GM20431 (cell line): Measurements from ENCODE around the gene NUMA1.

Experiments used
- in situ Hi-C: fragments of 300-500 bp; cut with MseI, MboI; formaldehyde crosslinking; loops from one replicate; pipeline ENCODE4 v1.15.0; 2020; ENCODE audit warnings: low sequenced_read_pairs; ENCODE audit not compliant: unreplicated experiment

NUMA1 gene

DNA sequence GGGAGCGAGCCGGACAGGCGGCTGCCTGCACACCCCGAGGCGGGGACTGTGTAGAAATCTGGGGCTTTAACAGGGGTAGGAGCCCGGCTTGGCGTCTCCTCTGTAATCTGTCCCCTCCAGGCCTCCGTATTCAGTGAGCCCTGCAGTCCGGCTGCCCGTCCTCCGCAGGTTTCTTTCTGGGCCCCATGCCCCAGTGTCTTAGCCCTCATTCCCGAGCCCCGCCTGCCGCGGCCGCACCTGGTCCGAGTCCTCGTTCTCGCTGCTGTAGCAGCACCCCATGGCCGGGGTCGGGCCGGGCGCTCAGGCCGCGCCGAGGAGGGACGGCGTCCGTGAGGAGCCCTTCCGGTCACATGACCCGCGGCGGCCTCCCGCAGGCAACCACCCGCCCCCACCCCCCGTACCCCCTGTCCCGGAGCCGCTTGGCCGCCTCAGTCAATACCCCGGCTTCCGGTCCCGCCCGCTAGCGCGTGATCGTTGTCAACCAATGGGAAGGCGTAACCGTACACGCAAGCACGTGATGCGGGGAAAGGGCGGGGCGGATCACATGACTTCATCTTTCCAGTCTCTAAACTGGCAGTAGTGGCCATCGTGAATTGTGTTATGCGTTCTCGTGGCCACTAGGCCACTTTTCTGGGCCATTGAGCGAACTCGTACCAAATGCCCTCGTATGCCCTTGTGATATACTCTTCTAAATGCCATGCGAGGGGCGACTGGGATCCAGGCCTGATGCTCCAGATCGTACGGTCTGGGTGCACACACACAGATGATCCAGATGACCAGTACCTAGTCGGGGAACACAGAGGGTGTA, 22.8 kb upstream of the NUMA1 start, which contains the start of gene LAMTOR1:
TSS of gene LAMTOR1 (minus strand) at position 352 of the 808 bp plus-strand sequence. CDS start at position 279, 73 bp downstream.
- in situ Hi-C loops, result no loop called here

DNA sequence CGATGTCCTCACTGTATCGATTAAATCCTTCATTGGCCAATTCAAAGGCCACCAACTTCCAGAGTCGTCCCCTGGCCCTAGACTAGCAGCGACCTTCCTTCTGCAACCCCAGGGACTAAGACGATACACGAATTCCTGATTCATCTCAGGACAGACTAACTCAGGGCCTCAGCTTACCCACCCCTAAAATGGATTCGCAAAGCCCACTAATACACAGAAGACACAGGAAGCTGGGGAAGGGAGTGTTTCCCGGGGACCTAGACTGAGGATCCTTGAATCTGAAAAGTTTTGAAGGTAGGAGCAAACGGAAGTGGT, 22.2 kb upstream of the NUMA1 start:
- in situ Hi-C loops, result no loop called here

DNA sequence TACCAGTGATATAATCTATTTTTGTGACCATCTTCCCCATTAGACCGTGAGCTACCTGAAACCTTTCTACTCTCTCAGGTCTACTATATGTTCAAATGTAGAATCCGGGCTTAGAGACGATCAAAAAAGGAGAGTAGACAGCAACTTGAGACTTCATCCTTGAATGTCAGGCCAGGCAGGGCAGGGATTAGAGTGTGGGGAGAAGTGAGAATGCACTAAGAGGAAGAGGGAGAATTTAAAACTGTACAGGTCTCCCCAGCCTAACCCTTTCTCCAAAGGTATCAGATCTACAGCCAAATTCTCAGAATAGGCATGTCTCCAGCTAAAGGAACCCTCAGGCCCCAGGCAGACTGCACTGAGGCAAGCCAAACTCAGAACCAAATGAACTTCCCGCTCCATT, 21.8 kb upstream of the NUMA1 start:
- in situ Hi-C loops, result no loop called here

DNA sequence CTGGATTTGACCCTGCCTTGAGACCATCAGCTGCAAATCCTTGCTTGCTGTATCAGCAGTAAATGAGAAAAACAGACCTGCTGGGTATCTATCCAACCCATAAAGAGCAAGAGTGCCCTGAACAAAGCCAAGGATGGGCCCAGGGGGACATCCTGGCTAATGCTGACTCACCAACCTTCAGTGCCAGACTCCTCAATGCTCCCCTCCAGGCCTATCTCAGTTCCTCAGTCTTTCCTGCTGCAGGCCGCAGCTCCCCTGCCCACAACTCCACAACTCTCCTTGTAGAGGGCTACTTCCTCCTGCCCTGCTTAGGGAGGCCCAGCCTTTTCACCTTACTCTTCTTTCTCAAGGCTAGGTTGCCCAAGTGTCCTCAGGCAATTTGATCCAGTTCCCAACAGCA, 20.1 kb upstream of the NUMA1 start:
- in situ Hi-C loops, result no loop called here

DNA sequence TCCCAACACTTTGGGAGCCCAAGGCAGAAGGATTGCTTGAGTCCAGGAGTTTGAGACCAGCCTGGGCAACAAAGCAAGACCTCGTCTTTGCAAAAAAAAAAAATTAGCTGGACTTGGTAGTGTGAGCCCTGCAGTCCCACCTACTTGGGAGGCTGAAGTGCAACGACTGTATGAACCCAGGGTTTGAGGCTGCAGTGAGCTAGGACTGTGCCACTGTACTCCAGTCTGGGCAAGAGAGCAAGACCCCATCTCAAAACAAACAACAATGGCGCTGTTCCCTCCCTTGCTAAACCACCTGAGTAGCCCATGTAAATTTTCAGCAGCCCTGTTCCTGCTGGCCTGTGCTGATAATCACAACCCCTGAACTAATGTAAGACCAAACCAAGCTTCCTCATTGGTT, 19.7 kb upstream of the NUMA1 start:
- in situ Hi-C loops, result no loop called here

DNA sequence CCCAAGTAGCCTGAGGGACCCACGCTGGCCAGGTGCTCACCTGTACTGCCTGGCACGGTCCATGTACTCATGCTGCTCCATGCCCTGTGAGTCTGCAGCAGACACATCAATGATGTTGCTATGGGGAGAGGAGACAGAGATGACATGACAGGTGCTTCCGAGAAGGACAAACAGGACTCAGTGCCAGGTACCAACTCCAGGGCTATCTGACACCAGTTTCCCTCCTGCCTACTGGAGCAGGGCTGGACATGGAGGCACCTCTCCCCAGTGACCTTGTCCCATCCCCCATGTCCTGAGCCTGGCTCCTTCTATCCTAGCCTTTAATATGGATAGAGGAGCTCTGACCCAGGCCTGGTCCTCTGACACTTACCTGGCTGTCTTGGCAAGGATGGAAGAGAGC, 18.4 kb upstream of the NUMA1 start:
- in situ Hi-C loops, result loop anchor here (10.0 kb wide), 1 partner anchor 64 kb away; no protein-coding TSS in a partner anchor

DNA sequence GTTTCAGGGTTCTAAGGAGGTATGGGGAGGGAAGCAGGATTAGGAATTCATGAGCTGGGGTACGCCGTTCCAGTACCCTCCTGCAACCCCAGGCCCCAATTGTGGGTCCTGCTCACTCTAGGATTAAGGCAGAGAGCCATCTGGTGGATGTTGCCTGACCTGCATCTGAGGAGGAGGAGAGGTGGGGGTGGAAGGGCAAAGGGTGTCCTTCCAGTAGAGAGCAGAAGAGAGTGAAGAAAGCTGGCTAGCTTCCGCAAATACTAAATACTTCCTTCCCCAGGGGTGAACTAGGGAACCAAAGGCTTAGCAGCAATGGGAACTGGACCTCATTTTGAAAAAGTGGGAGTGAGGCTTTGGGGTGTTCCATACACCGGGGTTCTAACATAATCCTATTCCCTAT, 10.9 kb upstream of the NUMA1 start:
- in situ Hi-C loops, result loop anchor here (10.0 kb wide), 1 partner anchor 56 kb away; no protein-coding TSS in a partner anchor

DNA sequence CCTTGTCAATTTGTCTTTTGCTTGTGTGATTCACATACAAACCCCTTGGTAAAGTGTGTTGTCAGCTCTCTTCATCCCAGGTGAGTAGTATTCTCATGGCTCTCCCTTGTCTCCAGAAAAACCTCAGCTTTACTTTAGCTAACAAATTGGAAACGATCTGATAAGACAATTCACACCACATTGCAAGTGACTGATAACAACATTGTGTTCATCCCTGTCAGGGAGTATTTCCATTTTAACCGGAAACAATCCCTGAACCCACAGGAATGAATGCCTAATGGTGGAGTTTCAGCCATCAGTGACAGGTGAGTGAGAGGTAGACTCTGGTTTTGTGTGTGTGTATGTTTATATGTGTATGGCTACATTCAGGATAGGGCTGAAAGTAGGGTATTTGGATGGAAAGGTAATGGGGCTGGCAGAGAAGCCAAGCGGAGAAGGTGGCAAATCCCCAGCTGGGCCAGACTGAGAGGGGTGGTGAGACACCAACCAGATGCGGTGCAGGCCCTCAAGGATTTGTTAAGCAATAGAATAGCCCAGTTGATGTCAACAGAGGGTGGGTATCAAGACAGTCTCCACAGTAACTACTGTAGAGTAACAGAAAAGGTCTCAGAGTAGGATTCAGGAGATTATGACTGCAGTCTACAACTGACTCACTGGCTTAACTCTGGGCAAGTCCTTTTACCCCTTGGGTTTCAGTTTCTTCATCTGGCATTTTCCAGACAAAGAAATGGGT, 7.9 kb upstream of the NUMA1 start:
- in situ Hi-C loops, result no loop called here

DNA sequence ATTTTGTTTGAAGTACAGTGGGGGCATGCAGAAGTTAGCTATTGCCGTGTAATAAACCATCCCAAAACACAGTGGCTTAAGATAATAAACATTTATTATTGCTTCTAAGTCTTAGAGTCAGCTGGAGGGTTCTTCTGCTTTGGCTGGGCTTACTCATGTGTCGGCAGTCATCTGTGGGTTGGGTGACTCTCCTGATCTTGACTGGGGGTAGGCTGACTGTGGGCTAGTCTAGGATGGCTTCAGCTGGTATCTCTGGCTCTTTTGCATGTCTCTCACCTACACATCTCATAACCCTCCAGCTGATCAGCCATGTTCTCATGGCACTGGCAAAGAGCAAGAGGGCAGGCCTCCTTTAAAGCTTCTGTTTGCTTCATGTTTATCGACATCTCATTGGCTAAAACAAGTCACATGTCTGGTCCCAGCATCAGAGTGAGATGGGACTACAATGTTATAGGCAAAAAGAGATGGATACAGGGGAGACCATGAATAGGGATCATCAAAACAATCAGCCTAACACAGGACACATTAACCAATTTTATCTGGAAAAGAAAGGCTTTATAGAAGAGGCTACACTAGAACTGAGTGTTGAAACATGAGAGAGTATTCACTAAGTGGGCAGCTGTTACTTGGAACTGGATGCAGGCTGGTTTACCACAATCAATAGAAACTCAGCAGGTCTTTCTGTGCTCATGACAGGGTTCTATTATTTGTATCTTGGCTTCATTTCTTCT, 5.4 kb upstream of the NUMA1 start:
- in situ Hi-C loops, result no loop called here

DNA sequence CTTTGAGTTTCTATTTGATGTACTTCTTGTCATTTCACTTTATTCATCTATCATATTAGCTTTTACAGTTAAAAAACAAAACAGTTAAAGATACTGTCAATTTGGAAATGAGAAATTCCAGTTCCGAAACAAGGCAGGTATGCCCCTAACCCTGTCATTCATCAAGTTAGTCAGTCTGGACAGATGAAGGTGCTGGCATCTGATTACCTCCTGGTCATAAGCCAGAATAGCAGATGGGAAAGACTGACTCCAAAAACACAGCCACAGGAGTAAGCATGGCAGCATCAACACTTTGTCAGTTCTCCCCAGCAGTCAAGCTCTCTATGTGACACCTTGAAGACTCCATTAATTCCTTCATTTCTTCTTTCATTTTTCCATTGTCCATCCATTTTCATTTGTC, 4.6 kb upstream of the NUMA1 start:
- in situ Hi-C loops, result no loop called here

DNA sequence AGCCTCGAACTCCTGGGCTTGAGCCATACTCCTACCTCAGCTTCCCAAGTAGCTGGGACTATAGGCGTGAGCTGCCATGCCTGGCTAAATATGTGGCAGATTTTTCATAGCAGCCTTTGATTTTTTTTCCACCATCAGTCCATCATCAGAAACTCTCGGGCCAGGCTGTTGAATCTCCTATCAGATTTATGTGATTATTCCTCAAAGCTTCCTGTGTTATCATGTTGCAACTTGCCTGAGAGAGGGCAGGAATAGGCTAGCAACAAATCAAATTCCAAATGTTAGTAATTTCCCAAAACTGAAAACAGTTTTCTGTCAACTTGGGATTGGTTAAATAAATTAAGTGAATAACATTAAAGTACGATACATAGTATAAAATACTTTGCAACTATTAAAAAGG, 3.7 kb upstream of the NUMA1 start:
- in situ Hi-C loops, result no loop called here

DNA sequence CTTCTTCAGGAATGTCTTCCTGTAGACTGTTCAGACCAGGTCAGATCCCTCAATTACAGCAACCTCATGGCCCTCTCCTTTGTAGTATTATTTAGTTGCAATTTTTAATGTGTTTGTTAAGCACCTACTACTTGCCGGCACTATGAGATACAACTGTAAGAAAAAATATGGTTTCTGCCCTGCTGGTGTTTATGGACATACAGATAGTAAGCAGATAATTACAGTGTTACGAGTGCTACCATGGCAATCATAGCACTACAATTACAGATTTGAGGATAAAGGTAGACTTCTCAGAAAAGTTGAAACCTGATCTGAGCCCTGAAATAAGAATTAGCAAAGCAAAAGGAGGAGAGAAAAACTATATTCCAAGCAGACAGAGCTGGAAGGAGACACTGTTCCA, 3.1 kb upstream of the NUMA1 start:
- in situ Hi-C loops, result no loop called here

DNA sequence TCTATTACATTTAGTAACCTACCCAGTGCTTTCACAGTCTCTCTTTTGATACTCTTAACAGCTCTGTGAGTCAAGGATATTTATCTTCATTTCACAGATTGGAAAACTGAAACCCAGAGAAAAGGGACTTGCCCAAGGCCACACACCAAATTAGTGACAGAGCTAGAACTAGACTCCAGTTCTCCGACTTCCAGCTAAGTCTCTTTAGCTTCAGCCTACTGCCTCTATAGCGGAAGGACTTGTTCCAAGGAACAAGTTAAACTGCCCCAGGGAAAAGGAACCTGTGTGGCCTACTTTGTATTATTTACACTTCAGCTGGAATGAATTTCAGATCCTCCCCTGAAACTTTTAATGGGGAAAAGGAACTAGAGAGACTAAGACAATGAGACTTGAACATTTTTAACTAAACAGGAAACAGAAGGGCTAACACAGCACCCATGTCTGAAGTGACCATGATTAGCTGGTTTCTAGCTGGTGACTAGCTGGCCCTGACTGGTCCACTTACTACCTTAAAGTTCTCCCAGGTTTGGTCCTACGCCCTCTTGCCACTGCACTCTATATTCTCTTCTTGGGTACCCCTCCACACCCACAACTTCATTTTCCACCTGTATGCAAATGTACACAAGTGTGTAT, 1.6 kb upstream of the NUMA1 start:
- in situ Hi-C loops, result no loop called here

DNA sequence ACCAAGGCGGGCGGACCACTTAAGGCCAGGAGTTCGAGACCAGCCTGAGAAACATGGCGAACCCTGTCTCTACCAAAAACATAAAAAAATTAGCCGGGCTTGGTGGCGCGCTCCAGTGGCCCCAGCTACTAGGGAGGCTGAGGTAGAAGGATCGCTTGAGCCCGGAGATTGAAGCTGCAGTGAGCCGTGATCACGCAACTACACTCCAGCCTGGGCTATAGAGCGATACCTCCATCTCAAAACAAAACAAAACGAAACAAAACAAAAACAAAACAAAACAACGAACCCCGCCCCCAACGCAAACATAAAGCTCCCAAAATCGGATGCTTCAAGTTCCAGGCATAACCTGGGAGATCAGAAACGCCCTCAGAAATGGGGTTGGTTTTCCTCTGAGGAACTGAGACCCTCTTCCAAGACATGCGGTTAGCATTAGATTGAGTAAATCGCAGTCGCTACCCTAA, 872 bp upstream of the NUMA1 start:
- in situ Hi-C loops, result no loop called here

DNA sequence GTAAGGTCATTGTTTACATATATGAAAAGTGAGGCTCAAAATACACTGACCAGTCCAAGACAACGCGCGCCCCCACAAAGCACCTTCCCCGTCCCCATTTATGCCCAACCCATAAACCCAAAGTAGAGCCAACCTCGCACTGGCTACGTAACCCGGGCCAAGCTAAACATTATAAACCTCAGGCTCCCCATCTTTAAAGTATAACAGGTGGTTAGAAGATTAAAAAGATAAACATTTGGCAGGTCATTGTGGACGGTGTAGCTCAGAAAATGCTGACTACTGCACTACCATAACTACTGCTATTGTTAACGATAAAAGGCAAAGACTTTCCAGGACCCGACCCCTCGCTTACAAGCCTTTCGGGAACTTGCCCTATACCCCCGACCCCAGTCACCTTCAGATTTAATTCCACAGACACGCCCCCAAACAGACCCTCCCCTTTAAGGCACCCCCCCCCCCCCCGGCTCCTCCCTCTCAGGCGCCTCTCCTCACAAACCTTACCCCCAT, 470 bp downstream of the NUMA1 start:
- in situ Hi-C loops, result no loop called here

DNA sequence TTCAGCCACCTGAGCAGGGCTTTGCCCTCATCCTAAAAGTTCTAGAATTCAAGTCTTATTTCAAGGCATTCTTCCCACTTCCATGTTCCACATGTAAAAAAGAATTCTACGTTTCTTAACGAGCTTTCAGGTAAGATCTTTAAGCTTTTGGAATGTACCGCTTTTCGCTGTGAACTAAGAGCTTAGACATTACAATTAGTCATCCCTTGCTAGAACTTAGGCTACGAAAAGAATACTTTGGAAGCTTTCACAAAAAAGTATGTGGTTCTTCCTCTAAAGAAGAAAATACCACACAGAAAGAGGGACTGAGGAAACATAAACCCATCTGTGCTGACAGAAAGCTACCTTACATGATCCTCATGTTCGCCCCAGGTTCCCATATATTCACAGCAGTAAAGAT, 1.9 kb downstream of the NUMA1 start:
- in situ Hi-C loops, result no loop called here

DNA sequence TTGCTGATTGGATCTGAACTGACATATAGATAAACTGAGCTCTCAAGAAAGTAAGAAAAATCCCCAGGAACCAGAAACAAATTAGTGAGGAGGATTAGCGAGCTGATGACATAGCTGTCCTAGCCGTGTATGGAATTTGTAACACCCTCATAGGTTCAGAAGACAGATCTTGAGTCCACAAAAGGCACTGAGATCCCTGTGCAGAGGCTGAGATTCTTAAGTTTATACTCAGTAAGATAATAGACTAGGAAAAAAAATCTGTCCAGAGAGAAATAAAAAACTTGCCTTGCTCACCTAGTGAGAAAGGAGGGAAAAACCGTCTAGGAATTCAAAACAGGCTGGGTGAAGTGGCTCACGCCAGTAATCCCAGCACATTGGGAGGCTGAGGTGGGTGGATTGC, 4.6 kb downstream of the NUMA1 start:
- in situ Hi-C loops, result no loop called here

DNA sequence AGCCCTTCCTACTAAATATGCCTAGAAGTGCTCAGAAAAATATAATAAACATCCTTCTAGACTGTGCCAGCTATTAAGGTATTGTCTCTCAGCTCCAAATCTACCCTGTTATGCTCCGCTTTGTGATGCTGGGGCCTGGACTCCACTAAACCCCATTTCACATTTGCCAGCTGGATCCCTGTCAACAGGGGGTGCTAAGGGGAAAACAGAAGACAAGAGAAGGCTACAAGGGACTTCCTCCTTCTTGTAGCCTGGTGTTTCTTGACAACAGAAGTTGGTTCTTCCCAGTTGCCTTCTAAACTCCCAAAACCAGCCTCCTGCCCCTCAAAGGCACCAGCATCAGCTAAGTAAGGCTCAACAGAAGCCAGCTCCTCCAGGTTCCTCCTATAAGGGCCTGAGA, 5.2 kb downstream of the NUMA1 start:
- in situ Hi-C loops, result no loop called here

DNA sequence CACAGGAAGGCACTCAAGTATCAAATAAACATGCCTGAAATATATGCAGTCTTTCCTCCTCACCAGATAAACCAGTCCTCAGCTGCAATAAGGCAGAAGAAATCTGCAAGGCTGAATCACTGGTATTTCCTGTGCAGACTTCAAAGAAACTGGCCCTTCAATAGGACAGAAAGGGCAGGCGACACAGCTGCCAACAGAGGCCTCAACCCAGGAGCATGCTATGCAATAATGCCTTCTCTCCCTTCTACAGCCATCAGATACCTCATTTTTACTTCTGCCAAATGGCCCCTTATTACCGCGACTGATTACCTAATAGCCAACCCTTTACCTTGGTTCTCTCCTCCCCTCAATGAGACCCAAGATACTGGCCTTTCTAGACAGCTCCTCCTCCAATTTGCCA, 8.0 kb downstream of the NUMA1 start:
- in situ Hi-C loops, result no loop called here

DNA sequence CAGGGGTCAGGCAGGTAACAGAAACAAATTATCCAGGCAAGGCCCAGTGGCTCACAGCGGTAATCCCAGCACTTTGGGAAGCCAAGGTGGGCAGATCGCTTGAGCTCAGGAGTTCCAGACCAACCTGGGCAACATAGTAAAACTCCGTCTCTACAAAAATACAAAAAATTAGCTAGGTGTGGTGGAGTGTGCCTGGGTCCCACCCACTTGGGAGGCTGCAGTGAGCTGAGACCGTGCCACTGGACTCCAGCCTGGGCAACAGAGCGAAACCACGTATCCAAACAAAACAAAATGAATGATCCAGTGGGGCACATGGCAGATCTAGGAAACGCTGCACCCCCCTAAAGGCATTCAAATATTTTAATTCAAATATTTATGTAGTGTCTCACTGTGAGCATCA, 9.9 kb downstream of the NUMA1 start:
- in situ Hi-C loops, result no loop called here
